Measurements from ENCODE around the gene SYNPO2L. TPM values are rescaled to one million over a fixed set of nuclear protein-coding genes. Genes with fewer than 3 reads are reported as not detected.

SYNPO2L gene
- total and polyA plus RNA-seq, 2 donors from 2014 or later = 0.15 to 0.38 TPM

DNA sequence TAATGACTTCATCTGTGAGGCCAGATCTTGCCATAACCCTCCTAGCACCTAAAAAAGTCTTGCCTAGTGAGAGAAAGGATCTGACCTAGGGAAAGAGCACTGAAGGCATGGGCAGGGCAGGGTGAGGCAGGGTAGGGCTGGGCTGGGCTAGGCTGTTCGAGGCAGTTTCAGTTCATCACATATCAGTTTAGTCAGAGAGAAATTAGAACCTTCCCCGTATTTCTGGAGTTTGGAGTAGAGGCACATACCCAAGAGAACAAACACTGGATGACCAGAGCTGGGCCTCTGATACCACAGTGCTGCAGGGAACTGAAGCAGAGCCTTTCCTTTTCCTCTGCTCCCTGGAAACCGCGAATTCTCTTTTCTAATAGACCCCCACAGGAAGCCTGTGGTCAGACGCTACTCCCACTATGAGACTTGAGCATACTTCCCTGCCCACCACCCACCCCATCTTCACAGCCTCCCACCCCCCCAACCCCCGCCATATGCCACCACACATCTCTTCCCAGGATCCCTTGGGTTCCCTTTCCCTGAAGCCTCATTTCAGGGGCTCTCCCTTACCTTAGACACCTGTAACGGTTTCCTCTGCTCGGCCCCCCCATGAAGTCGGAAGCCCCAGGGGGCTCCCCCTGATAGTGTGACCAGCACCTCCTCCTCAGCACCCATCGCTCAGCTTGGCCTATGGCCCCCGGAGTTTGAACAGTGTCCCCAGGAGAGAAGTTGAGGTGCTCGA is 406 bp downstream of the SYNPO2L start:
- no peak for DNase-seq
- no peak for FAIRE-seq
- TF ChIP-seq, protein P1, sequence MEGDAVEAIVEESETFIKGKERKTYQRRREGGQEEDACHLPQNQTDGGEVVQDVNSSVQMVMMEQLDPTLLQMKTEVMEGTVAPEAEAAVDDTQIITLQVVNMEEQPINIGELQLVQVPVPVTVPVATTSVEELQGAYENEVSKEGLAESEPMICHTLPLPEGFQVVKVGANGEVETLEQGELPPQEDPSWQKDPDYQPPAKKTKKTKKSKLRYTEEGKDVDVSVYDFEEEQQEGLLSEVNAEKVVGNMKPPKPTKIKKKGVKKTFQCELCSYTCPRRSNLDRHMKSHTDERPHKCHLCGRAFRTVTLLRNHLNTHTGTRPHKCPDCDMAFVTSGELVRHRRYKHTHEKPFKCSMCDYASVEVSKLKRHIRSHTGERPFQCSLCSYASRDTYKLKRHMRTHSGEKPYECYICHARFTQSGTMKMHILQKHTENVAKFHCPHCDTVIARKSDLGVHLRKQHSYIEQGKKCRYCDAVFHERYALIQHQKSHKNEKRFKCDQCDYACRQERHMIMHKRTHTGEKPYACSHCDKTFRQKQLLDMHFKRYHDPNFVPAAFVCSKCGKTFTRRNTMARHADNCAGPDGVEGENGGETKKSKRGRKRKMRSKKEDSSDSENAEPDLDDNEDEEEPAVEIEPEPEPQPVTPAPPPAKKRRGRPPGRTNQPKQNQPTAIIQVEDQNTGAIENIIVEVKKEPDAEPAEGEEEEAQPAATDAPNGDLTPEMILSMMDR (IDR thresholded peaks at IDR 0.05; ENCODE audit: borderline replicate concordance, extremely low read depth, insufficient read depth) = no peak
- intact Hi-C loops (cut with DNase I) = no loop called here
- no peak overlapping the region for H3K4me3 ChIP-seq (ENCODE audit: low read length in 3 of 3)
- no peaks in the 10 kb centered on the region for H3K9me3 ChIP-seq (ENCODE audit: control insufficient read depth in 2 of 3, insufficient read depth in 1 of 3, low read length in 3 of 3)
- H3K27me3 ChIP-seq (ENCODE audit: control insufficient read depth, insufficient read depth, low read length) = no peaks in the 10 kb centered on the region
- no peaks in the 10 kb centered on the region for H3K36me3 ChIP-seq (ENCODE audit: control insufficient read depth in 2 of 3, insufficient read depth in 3 of 3, low read length in 3 of 3)
- no peak overlapping the region for H3K27ac ChIP-seq (ENCODE audit: low read depth in 2 of 2, low read length in 2 of 2)
- H3K4me1 ChIP-seq (ENCODE audit: control insufficient read depth in 2 of 3, insufficient read depth in 2 of 3, low read depth in 1 of 3, low read length in 3 of 3) = no peaks in the 10 kb centered on the region
- H3K9ac ChIP-seq (ENCODE audit: low read length in 3 of 3) = no peak overlapping the region

DNA sequence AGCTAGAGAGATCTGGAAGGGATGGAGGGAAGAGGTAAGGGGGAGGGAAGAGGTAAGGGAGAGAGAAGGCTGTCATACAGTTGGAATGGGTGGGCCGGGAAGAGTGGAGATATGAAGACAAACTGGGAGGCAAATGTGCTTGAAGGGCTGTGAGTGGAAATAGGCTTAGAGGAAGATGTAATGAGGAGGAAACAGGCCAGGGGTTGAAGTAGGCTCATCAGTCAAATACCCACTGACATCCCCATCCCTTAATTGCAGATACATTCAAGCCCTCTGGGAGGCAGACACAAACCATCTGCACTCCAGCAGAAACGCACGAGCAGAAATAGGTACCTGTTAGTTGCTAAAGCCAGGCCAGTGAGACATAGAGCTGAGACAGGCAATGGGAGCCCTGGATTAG is 2.1 kb downstream of the SYNPO2L start:
- Histone ChIP-seq H3K9me3 (ENCODE audit: control insufficient read depth in 2 of 3, insufficient read depth in 1 of 3, low read length in 3 of 3) (no peaks in the 10 kb centered on the region), H3K27me3 (ENCODE audit: control insufficient read depth, insufficient read depth, low read length) (no peaks in the 10 kb centered on the region), H3K36me3 (ENCODE audit: control insufficient read depth in 2 of 3, insufficient read depth in 3 of 3, low read length in 3 of 3) (no peaks in the 10 kb centered on the region), H3K4me1 (ENCODE audit: control insufficient read depth in 2 of 3, insufficient read depth in 2 of 3, low read depth in 1 of 3, low read length in 3 of 3) (no peaks in the 10 kb centered on the region), H3K4me3 (ENCODE audit: low read length in 3 of 3) (no peak overlapping the region), H3K27ac (ENCODE audit: low read depth in 2 of 2, low read length in 2 of 2) (no peak overlapping the region), H3K9ac (ENCODE audit: low read length in 3 of 3) (no peak overlapping the region)
- TF ChIP-seq, protein P1 (IDR thresholded peaks at IDR 0.05; ENCODE audit: borderline replicate concordance, extremely low read depth, insufficient read depth) = no peak
- intact Hi-C loops (cut with DNase I) = no loop called here
- DNase-seq (no peak), FAIRE-seq (no peak)

DNA sequence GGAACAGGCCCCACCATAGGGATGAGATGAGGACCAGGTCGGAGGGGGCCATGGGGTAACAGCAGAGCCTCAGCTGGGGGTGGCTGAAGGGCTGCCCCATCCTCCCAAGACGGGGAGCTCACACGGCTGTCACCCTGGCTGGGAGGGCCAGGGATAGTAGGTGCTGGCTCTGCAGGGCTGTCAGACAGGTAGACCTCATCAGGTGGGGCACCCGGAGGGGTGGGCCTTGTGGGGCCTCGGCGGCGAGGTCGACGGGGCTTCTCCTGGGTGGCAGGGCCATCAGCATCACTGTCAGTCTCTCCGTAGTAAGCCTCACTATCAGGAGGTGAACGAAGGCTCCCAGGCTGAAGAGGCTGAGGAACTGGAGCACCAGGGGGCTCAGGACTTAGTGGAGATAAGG is 2.6 kb downstream of the SYNPO2L start:
- Histone ChIP-seq H3K4me1 (ENCODE audit: control insufficient read depth in 2 of 3, insufficient read depth in 2 of 3, low read depth in 1 of 3, low read length in 3 of 3) (peaks cover 0 to 2% (median 0%) of the 10 kb centered on the region in 3 donors), H3K36me3 (ENCODE audit: control insufficient read depth in 2 of 3, insufficient read depth in 3 of 3, low read length in 3 of 3) (no peaks in the 10 kb centered on the region), H3K27ac (ENCODE audit: low read depth in 2 of 2, low read length in 2 of 2) (no peak overlapping the region), H3K27me3 (ENCODE audit: control insufficient read depth, insufficient read depth, low read length) (no peaks in the 10 kb centered on the region), H3K9me3 (ENCODE audit: control insufficient read depth in 2 of 3, insufficient read depth in 1 of 3, low read length in 3 of 3) (no peaks in the 10 kb centered on the region), H3K9ac (ENCODE audit: low read length in 3 of 3) (no peak overlapping the region), H3K4me3 (ENCODE audit: low read length in 3 of 3) (no peak overlapping the region)
- intact Hi-C loops (cut with DNase I) = no loop called here
- FAIRE-seq = no peak
- TF ChIP-seq, protein P1 (IDR thresholded peaks at IDR 0.05; ENCODE audit: borderline replicate concordance, extremely low read depth, insufficient read depth) = no peak
- DNase-seq = no peak
